CD4-positive, alpha-beta T cell treated with Interferon alpha-2 for 1 hour (primary cell): ENCODE measurements around the gene COL28A1.

Experiments
- DNase-seq, 2 donors: peaks; one replicate each; pipeline ENCODE4 v3.0.0-alpha.2; 2020 to 2022

Gene COL28A1

DNA sequence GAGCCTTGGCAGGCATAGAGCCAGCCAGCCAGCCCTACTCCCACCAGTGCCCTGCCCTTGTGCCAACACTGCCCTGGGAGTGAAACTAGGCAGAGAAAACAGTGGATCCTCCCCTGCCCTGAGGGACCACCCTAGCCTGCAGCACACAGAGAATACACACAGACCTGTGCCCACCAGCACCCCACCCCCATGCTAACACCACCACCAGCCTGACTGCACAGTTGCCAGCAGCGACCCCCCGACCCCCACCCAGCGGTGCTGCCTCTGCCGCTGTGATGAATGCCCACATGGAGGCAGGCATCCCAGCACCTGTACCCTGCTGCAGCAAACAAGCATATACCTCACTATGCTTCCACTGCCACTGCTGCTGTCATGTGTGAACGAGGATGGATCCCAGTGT, 21.6 kb upstream of the COL28A1 start:
- no peak for DNase-seq

DNA sequence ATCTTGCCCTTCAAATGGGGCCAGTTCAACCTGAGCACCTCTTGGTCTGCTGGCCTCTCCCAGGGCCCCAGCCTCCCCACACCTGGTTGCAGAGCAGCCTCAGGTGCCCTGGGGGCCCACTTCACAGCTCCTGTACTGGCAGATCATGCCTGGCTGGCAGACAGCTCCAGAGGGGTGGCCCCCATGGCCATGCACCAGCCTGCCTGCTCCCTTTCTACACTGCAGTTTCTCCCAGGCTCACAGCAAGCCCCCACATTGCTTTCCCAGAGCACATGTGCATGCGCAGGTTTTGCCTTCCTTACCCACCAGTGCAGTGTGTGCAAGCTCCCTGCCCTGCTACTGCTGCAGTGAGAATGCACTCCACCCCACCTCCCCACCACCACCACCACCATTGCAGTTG, 21.2 kb upstream of the COL28A1 start:
- DNase-seq = no peak

DNA sequence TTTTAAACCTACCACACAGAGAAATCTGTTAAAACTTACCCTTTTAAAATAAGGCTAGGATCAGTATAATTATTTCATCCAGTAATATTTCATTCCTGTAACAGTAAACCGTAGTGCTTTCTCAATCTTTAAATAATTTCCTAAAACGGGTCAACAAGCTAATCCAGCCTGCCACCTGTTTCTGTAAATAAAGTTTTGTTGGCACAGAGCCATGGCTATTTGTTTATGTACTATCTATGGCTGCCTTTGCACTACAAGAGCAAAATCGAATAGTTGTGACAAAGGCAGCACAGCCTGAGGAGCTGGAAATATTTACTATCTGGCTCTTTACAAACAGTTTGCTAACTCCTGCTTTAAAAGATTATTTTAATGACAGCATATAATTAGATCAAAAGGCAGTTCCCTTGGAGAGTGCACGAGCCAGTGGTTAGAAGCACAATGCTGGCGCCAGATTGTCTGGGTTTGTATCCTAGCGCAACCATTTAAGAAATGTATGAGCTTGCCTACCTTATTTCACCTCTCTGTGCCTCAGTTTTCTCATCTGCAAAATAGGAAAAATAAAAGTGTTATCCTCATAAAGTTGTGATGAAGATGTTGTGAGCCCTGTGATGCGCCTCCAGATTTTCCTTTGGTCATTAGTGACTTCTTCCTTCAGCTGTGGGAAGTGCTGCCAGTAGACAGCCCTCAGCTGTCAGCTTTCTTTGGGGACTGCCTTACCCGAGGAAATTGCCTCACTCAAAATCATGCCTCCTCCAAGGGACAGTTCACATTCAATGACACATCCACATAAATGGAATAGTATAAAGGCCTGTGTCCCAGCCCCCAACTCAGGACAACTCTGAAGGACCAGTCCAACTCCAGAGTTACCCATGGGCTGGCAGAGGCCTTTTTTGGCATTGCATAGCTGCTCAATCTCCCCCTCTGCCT, 19.2 kb upstream of the COL28A1 start:
- no peak for DNase-seq

DNA sequence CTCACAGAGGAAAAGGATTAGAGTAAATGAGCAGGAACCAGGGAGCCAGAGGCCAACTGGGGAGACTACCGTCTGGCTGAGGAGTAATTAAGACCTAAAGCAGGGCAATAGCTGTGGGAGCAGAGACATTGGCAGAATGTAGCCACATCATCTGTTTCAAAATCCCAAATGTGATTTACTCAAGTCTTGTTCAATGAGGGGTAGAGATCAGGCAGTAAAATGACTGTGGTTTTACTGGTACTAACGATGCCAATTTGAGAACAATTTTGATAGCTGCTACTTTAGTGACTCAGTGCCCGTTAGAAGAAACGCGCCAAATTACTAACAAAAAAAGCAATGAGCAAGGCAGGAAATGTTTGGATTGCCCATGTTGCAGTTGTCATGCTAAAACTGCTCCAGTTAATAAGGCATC, 18.4 kb upstream of the COL28A1 start:
- no peak for DNase-seq

DNA sequence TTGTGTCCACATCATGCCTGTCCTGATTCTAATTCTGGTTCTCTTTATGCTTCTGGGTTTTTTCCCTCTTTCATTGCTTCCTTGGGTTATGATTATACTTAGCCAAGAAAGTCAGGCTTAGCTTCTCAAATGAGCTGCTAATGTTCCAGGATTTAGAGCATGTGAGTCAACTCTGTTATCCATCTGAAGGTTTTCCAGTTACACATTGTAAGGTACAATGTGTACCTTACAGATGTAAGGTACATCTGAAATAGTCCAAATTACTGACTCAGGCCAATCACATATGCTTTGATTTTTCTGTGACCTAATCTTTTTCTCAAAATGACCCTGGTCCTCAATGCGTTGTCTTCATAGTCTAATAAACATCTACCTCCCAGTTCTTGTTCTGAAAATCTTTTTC, 17.7 kb upstream of the COL28A1 start:
- no peak for DNase-seq

DNA sequence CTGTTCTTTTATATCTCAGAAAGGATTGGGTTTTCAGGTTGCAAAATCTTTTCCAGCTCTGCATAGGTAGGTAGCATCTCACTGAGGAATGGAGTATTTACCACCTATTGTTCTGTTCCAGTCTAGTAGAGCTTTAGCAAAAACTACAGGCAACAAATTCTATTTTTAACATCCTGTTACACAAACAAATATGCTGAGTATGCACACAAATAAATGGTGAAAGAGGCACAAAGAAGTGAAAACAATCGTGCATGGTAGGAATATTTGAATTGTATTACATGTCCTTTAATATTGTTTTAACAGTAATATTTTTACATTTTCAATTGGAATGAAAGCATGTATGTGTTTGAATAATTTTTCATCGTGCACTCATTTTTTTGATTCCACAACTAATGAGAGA, 16.5 kb upstream of the COL28A1 start:
- no peak for DNase-seq

DNA sequence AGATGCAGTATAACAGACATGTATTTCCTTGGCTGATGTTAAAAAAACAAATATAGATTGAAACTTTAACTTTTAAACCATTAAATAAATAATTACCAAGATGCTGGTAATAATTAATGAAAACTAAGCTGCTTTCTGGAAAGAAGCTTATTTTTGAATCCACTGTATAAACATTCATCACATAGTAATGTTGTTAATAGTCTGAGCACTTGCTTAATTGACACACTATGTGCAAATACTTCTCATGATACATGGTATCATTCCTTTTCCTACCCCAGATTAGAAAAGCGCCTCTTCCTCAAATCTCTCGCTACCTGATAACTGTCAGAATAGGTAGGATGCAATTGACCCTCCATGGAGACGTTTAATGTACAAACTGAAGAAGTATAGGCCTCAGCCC, 15.0 kb upstream of the COL28A1 start:
- DNase-seq = no peak

DNA sequence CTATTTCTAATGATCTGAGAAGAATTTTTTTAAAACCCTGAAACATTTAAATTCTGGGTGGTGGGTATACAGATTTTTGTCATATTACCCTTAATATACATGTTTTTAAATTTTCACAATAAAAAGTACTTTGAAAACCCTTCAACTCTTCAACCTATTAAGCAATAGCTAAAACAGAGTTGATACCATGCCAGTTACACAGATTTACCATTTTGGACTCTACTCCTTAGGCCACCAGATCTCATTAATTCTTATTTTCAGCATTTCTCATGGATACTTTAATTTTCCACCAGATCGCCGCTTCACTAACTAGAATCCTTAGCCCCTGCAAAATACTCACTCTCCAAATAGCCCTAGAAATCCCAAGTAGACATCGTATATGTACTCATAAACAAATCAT, 12.7 kb upstream of the COL28A1 start:
- no peak for DNase-seq

DNA sequence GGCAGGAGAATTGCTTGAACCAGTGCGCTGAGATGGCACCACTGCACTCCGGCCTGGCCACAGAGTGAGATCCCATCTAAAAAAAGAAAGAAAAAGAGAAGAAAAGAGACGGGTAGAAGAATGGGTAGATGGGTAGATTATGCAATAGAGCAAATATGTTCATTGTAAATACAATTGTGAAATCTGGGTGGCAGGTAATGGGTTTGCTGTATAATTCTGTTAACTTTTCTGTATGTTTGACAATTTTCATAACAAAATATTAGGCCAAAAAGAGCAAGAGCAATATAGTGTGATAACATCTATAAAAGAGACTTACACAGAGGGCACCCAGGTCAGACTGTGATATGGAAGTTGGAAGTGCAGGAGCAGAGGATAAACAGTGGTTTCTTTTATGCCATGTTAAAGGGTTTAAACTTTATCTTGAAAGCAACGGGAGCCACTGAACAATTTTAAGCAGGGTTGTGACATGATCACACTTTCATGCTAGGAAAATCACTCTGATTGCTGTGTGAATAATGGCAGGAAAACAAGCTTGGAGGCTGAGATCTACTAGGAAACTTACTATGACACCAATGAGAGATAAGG, 6.7 kb upstream of the COL28A1 start:
- no peak for DNase-seq

DNA sequence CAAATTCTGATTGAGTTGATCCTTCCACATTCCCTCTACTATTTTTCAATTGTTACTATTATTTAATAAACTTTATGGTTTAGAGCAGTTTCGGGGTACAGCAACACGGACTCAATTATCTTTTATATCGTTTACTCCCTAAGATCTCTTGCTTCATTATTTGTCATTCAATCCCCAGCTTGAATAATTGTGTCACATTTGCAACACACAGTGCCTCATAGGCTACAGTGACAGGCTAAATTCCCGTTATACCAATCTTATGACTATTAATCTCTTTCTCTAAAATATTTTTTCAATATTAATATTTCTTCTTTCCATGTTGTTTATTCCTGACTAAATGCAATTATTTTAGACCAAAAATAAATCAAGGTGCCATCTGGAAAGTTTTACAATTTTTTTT, 4.0 kb upstream of the COL28A1 start:
- no peak for DNase-seq

DNA sequence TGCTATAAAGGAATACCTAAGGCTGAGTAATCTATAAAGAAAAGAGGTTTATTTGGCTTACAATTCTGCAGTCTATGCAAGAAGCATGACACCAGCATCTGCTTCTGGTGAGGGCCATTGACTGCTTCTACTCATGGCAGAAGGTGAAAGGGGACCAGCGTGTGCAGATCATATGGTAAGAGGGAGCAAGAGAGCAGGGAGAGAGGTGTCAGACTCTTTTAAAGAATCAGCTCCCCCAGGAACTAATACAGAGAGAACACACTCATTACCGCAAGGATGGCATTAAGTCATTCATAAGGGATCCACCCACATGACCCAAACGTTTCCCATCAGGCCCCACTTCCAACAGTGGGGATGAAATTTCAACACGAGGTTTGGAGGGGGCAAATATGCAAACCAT, 3.5 kb upstream of the COL28A1 start:
- DNase-seq = no peak

DNA sequence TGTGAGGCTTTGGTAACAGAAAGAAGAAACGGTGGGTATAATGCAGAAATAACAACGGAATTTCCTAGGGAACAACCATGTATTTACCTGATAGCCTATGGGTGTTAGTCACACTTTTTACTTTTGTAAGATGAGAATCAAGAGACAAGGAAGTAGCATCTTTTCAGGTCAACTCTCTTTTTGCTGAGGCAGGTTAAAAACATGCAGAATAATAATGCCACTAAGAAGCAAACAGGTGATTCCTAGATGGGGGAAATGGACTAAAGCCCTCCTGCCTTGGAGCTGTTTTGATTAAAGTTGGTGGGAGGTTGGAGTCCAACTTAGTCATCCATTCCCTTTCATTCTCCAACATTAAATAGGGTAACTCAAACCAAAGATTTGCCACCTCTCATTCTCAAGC, 2.0 kb upstream of the COL28A1 start:
- DNase-seq = no peak

DNA sequence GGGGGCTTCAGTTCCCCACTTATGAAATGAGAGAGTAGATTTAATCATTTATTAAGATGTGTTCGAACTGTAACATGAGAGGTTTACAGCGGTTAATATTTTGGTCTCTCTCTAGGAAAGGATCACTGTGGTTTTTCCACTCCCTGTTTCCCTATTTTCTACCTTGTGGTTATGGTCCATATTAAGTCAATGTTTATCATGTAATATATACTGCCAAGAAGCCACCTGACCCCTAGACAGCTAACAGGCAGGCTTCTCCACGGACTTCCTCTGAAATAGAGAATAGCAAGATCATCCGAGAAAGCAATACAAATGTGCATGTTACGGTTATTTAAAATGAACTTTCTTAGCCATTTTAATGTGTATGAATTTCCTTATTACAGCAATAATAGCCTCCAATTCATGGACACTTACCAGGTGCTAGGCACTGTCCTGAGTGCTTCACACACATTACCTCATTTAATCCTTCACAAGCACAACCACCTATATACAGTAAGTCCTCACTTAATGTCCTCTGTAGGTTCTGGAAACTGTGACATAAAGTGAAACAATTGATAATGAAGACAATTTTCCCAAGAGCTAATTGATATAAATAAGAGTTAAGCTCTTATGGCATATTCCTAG, 835 bp upstream of the COL28A1 start:
- DNase-seq = no peak

DNA sequence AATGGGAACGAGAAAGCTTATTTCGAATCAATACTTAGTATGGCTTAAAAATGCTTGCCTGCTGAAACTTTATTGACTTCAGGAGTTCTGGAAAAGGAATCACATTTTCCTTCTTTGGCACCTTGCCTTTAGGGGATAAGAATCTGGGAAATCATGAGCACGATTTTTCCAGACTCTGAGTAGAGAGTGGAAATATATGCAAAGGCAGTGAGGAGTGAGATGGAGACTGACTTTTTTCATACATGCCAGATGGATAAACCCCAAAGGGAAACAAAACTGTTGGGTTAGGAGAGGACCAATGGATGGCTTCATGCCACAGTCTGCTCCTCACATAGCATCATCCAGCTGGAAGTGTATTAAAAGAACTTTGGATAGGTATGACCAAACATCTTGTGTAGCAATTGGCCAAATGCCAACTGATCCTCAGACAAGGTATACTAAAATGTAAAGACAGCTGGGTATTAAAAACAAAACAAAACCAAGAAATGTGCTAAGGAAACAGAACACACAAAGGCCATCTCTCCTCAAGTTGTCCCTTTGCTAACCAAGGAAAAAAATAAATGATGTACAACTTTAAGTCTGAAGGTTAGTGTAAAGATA, 1.7 kb downstream of the COL28A1 start:
- no peak for DNase-seq

DNA sequence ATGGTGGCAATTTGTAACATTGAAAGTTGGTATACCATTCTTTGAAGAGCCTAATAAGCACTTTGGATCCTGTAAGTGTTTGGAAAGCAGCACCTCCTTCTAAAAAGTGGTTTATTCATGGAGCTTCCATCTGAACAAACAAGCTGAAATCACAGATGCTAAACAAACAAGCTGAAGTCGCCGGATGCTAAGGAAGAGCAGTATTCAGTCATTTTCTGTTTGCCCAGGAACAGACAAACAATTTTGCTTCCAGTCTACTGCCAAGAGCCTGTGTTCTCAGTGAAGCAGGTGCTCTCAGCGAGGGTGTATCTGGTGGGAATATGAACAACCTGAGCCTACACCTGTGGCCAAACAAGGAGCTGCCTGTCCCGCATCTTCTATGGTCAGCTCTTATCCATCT, 6.3 kb downstream of the COL28A1 start:
- no peak for DNase-seq

DNA sequence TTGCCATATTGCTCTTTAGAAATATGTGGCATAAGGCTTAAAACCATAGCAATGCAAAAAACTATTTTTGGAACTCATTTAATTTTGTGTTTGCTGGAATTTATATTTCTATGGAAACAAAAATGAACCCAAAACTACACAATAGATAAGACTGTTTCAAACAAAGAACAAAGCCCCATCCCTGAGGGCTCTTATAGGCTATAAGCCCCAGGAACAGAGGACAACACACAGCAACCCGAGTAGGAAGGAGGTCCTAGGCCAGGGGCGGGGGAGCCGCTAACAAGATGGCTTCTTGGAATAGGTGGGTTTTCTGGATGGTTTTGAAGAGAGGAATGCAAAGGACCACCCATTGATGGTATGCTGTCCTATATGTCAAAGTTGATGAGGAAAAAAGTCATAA, 8.6 kb downstream of the COL28A1 start:
- DNase-seq = no peak

DNA sequence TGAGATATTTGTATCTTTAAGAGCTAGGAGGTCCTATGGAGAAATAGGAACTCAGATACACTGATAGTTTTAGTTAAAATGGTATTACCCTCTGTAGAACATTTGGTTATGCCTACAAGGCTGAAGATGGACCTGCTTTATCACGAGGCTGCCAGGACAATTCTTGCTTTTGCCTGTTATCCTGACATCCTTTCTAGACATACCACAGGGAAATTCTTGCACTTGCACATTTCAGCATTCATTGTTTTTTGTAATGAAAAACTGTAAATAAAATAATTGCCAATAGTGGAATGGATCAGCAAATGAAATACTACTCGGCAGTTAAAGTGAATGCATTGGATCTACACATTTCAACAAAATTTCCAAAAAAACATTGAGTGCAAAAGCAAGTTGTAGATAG, 9.7 kb downstream of the COL28A1 start:
- no peak for DNase-seq

DNA sequence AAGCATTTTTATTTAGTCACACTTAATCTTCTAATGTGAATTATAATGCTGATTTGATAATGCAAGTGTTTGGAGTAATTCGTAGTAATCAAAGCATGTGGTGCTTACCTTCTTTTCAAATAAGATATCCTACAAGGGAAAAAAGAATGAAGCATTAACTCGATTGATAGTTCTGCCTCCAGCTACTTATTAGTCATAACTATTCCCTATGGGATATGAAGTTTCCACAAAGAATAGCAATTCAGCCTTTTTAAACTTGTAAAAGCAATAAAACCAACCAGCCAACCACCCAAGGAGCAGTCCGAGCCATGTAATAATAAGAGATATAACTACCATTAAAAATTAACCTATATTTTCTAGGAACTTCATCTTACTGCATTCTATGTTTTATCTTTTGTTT, 11.6 kb downstream of the COL28A1 start:
- no peak for DNase-seq

DNA sequence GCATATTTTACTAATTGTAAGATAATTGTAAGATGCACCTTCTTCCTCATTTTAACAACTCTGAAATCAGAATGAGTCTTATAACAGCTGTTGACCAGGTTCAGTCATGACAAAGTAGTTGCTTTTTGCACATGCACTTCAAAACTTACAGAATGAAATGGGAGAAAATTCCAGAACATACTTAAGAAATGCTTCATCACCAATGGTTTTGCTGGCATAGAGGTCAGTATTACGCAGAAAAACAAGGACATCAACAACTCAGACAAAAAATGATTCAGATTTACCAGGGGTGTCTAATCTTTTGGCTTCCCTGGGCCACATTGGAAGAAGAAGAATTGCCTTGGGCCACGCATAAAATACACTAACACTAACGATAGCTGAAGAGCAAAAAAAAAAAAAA, 13.3 kb downstream of the COL28A1 start:
- DNase-seq = no peak

DNA sequence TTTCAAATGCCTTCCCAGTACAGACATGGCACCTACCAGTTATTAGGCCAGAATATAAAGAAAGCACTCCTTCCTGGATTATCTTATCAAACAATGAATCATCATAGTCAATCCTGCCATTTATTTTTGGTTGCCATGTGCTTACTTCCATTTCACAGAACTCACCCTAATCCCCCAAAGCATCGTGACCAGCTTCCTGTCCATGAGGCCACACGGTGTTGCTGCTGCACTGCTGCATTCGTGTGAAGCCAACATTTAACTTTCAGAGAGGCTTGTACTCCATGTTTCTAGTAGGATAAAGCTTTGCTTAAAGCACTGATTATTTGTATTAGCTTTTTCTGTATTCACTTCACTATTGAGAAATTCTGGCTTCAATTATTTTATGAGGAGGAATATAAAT, 14.4 kb downstream of the COL28A1 start:
- no peak for DNase-seq

DNA sequence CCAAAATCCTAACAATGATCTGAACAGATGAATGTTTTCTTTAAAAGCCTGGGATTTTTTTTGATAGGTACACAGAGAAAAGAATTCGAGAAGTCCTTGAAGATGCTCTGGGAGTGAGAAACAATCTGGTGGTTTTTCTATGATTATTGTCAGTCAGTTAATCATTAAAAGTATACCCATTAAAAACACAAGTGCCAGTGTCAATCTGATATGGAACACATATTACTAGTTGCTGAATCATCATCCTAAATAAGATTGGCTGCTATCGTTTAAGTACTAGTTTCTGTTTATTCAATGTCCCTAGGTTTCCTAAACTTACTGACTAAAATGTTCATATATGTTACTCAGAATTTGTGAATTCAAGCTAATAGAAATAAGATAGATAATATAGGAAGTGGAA, 16.1 kb downstream of the COL28A1 start:
- no peak for DNase-seq

DNA sequence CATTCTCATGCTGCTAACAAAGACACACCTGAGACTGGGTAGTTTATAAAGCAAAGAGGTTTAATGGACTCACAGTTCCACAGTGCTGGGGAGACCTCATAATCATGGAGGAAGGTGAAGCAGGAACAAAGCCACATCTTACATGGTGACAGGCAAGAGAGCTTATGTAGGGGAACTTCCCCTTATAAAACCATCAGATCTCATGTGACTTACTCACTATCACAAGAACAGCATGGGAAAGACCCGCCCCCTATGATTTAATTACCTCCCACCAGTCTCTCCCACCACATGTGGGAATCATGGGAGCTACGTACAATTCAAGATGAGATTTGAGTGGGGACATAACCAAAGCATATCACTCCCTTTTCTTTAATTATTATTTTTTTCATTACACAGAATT, 16.6 kb downstream of the COL28A1 start:
- no peak for DNase-seq

DNA sequence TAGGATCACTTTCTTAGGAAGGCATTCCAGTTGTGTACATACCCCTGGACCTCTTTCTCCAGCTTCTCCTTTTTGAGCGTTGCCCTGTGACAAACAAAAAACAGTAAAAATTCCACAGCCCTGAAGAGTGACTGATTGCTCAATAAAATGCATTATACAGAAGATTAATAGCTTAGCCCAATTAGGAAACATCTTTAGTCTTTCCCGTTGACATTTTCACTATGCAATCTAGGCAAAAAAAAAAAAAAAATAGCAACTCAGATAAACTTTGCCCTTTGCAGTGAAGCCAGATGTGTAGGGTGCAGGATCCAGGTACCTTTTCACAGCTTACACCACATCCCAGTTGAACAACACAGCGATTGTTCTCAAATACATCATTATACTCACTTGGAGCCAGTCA, 17.9 kb downstream of the COL28A1 start:
- DNase-seq = no peak

DNA sequence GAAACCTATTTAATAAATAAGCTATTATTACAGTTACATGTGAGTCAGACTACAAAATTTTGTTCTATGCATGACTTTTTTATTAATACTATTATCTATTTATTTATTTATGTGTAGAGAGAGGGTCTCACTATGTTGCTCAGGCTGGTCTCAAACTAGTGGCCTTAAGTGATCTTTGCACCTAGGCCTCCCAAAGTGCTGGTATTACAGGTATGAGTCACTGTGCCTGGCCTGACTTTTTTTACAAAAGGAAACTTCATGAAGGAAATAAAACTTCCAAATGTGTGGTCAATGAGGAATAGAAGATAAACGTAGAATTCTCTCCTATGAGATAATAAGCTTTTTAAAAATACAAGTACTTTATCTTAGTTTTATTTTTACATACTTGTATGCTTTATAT, 19.0 kb downstream of the COL28A1 start:
- DNase-seq = no peak
